Panc1 (cell line): ENCODE data around the gene BACE2. TPM values are rescaled to one million over a fixed set of nuclear protein-coding genes. Genes with fewer than 3 reads are reported as not detected.

Source experiments
- ATAC-seq: fragments of 200-7000 bp; cut with Tn5 transposase; 2 replicates; pipeline ENCODE4 v1.9.1; 2020; ENCODE audit warnings: mild to moderate bottlenecking, moderate library complexity
- BruUV-seq: library from RNA; stranded (reverse); fragments of 400-500 nt; replicated peaks from 2 replicates; lab custom pipeline; 2021; lab: Mats Ljungman, UMichigan
- CTCF ChIA-PET: fragments of 300-600 bp; sonication (Branson Sonifier 250); formaldehyde crosslinking; loops from one replicate; lab custom pipeline; 2022; ENCODE audit warnings: antibody characterized with exemption; lab: Charles Lee
- POLR2A ChIA-PET: fragments of 300-600 bp; sonication (Branson Sonifier 250); formaldehyde crosslinking; loops from one replicate; lab custom pipeline; 2022; ENCODE audit warnings: antibody characterized with exemption; lab: Charles Lee
- DNase-seq: peaks from one replicate; pipeline ENCODE4 v3.0.0-alpha.2; 2010; ENCODE audit warnings: low read depth, low spot score
- H3K27ac ChIP-seq: 2 replicates; pipeline ENCODE4 v1.5.1; 2011; ENCODE audit warnings: mild to moderate bottlenecking, low read length, inconsistent platforms
- H3K27me3 ChIP-seq: fragments of 200-500 bp; sonication (Bioruptor generic); 2 replicates; pipeline ENCODE4 v1.6.0; 2014; ENCODE audit warnings: low read length, inconsistent platforms; ENCODE audit not compliant: control insufficient read depth, insufficient read depth
- H3K36me3 ChIP-seq: fragments of 200-500 bp; sonication (Bioruptor generic); 2 replicates; pipeline ENCODE4 v1.5.1; 2014; ENCODE audit warnings: inconsistent platforms, mild to moderate bottlenecking, low read length, moderate library complexity; ENCODE audit not compliant: control insufficient read depth, insufficient read depth
- H3K4me1 ChIP-seq: 2 replicates; pipeline ENCODE4 v1.5.1; 2011; ENCODE audit warnings: inconsistent platforms, mild to moderate bottlenecking, low read length, moderate library complexity; ENCODE audit not compliant: control insufficient read depth, insufficient read depth
- H3K4me3 ChIP-seq, 2 experiments: 2 replicates each; pipeline ENCODE4 v1.5.1; 2011 to 2012; ENCODE audit warnings: low read depth in 2 of 2, low read length in 2 of 2, mild to moderate bottlenecking in 2 of 2, inconsistent platforms in 1 of 2, moderate library complexity in 1 of 2
- H3K9me3 ChIP-seq: fragments of 200-500 bp; sonication (Bioruptor generic); 2 replicates; pipeline ENCODE4 v1.5.1; 2014; ENCODE audit warnings: low read depth, mild to moderate bottlenecking, inconsistent platforms, low read length, moderate library complexity; ENCODE audit not compliant: control insufficient read depth, insufficient read depth
- POLR2AphosphoS5 ChIP-seq: IDR thresholded peaks from 2 replicates; pipeline ENCODE4 v1.6.1; 2012; ENCODE audit warnings: mild to moderate bottlenecking, low read depth, low read length, moderate library complexity
- SIN3A ChIP-seq: IDR thresholded peaks from 2 replicates; pipeline ENCODE4 v1.6.1; 2012; ENCODE audit warnings: low read depth, mild to moderate bottlenecking, low read length, moderate library complexity, borderline replicate concordance; ENCODE audit not compliant: insufficient read depth
- TCF7L2 ChIP-seq: IDR thresholded peaks from 2 replicates; pipeline ENCODE4 v1.6.1; 2011; ENCODE audit warnings: mild to moderate bottlenecking, low read depth, low read length, inconsistent platforms
- in situ Hi-C: cut with HindIII; loops from 2 replicates; pipeline ENCODE4 v1.10.0; 2016; ENCODE audit warnings: low sequenced_read_pairs, low pct_unique_long_range_greater_than_20kb
- intact Hi-C: fragments of 100-400 bp; cut with micrococcal nuclease; formaldehyde crosslinking; loops from one replicate; pipeline ENCODE4 v1.10.0; 2022; ENCODE audit not compliant: unreplicated experiment
- total RNA-seq: library from RNA; stranded (reverse); gene quantifications from one replicate; pipeline ENCODE4 v1.2.1, GENCODE V29; 2021; ENCODE audit not compliant: unreplicated experiment
- TF ChIP-seq, protein P1 (sequence below): fragments of 450-650 bp; IDR thresholded peaks from 2 replicates; pipeline ENCODE4 v1.5.1; 2017; ENCODE audit warnings: mild to moderate bottlenecking
- TF ChIP-seq, protein P2 (sequence below), 2 experiments: IDR thresholded peaks; 2 replicates each; pipeline ENCODE4 v1.6.1; 2011 to 2012; ENCODE audit warnings: low read depth in 2 of 2, control low read depth in 1 of 2, low read length in 1 of 2, mild to moderate bottlenecking in 1 of 2, moderate library complexity in 1 of 2; ENCODE audit not compliant: insufficient read depth in 1 of 2

Gene BACE2
- total RNA-seq, 1 experiment from 2014 or later, result 16.3 TPM

DNA sequence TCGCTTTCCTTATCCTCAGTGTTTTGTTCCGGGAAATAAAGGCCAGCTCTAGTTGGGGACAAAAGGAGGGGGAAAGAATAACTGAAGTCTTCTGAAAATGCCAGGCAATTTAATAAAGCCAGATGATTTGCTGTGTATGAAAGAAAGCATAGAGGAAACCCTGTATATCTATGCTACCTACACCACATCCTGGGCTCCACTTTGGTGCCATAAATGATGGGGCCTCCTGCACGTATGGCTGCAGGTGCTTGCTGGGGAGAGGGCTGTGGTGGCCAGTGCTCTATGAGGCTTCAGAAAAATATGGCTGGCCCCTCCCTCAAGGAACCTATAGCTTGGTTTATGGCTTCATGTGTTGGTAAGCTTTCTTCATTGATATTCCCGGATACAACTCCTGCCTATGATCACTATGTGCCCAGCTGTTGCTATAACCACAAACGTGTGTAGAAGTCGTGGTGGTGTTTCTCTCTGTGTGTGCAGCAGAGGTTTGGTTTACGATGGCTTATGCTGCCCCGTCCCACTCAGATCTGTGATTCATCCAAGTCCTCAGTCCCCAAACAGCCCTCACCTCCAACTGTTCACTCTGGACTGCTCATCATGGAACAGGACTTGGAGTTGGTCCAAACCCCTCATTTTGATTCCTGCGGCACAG is 59.5 kb downstream of the BACE2 start:
- BruUV-seq, result no TSS peak
- no peaks in the 10 kb centered on the region for H3K9me3 ChIP-seq
- no peaks in the 10 kb centered on the region for H3K36me3 ChIP-seq
- no peaks in the 10 kb centered on the region for H3K27me3 ChIP-seq
- ATAC-seq (no peak), DNase-seq (no peak)
- ChIA-PET CTCF (no interaction called here), POLR2A (interaction anchor here (0.6 kb wide), 1 partner anchor 104 kb away, joined by 4 read pairs; no protein-coding TSS in a partner anchor)
- in situ Hi-C loops, result no loop called here
- intact Hi-C loops, result no loop called here
- no peak overlapping the region for H3K4me3 ChIP-seq
- TF ChIP-seq, protein P1, sequence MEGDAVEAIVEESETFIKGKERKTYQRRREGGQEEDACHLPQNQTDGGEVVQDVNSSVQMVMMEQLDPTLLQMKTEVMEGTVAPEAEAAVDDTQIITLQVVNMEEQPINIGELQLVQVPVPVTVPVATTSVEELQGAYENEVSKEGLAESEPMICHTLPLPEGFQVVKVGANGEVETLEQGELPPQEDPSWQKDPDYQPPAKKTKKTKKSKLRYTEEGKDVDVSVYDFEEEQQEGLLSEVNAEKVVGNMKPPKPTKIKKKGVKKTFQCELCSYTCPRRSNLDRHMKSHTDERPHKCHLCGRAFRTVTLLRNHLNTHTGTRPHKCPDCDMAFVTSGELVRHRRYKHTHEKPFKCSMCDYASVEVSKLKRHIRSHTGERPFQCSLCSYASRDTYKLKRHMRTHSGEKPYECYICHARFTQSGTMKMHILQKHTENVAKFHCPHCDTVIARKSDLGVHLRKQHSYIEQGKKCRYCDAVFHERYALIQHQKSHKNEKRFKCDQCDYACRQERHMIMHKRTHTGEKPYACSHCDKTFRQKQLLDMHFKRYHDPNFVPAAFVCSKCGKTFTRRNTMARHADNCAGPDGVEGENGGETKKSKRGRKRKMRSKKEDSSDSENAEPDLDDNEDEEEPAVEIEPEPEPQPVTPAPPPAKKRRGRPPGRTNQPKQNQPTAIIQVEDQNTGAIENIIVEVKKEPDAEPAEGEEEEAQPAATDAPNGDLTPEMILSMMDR, result no peak
- TF ChIP-seq, protein P2, sequence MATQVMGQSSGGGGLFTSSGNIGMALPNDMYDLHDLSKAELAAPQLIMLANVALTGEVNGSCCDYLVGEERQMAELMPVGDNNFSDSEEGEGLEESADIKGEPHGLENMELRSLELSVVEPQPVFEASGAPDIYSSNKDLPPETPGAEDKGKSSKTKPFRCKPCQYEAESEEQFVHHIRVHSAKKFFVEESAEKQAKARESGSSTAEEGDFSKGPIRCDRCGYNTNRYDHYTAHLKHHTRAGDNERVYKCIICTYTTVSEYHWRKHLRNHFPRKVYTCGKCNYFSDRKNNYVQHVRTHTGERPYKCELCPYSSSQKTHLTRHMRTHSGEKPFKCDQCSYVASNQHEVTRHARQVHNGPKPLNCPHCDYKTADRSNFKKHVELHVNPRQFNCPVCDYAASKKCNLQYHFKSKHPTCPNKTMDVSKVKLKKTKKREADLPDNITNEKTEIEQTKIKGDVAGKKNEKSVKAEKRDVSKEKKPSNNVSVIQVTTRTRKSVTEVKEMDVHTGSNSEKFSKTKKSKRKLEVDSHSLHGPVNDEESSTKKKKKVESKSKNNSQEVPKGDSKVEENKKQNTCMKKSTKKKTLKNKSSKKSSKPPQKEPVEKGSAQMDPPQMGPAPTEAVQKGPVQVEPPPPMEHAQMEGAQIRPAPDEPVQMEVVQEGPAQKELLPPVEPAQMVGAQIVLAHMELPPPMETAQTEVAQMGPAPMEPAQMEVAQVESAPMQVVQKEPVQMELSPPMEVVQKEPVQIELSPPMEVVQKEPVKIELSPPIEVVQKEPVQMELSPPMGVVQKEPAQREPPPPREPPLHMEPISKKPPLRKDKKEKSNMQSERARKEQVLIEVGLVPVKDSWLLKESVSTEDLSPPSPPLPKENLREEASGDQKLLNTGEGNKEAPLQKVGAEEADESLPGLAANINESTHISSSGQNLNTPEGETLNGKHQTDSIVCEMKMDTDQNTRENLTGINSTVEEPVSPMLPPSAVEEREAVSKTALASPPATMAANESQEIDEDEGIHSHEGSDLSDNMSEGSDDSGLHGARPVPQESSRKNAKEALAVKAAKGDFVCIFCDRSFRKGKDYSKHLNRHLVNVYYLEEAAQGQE (IDR thresholded peaks at IDR 0.05; ENCODE audit: insufficient read depth in 1 of 2, low read depth in 2 of 2, low read length in 1 of 2), result no peak
- TF ChIP-seq TCF7L2 (no peak), POLR2AphosphoS5 (no peak), SIN3A (no peak)
- H3K27ac ChIP-seq, result no peak overlapping the region
- H3K4me1 ChIP-seq, result no peaks in the 10 kb centered on the region

GRCh38 chr21:41228006-41228370 is 60.0 kb downstream of the BACE2 start:
- in situ Hi-C loops, result no loop called here
- CTCF ChIA-PET, result no interaction called here

More at GRCh38 chr21:41228006-41228370, 60.0 kb downstream of the BACE2 start:
- Histone ChIP-seq H3K4me3 (no peak overlapping the region), H3K36me3 (no peaks in the 10 kb centered on the region), H3K27ac (no peak overlapping the region), H3K4me1 (no peaks in the 10 kb centered on the region), H3K27me3 (no peaks in the 10 kb centered on the region), H3K9me3 (no peaks in the 10 kb centered on the region)
- intact Hi-C loops, result no loop called here
- no TSS peak for BruUV-seq
- TF ChIP-seq SIN3A, result no peak
- TF ChIP-seq TCF7L2, result no peak
- TF ChIP-seq POLR2AphosphoS5, result no peak
- TF ChIP-seq, protein P1, result no peak
- TF ChIP-seq, protein P2 (IDR thresholded peaks at IDR 0.05; ENCODE audit: insufficient read depth in 1 of 2, low read depth in 2 of 2, low read length in 1 of 2), result no peak
- POLR2A ChIA-PET, result no interaction called here
- DNase-seq, result no peak
- no peak for ATAC-seq
